Measurements from ENCODE around the gene ATP1A1. TPM values are rescaled to one million over a fixed set of nuclear protein-coding genes. Genes with fewer than 3 reads are reported as not detected.

The ATP1A1 gene
- total RNA-seq, 1 experiment from 2014 or later, result 181 TPM

DNA sequence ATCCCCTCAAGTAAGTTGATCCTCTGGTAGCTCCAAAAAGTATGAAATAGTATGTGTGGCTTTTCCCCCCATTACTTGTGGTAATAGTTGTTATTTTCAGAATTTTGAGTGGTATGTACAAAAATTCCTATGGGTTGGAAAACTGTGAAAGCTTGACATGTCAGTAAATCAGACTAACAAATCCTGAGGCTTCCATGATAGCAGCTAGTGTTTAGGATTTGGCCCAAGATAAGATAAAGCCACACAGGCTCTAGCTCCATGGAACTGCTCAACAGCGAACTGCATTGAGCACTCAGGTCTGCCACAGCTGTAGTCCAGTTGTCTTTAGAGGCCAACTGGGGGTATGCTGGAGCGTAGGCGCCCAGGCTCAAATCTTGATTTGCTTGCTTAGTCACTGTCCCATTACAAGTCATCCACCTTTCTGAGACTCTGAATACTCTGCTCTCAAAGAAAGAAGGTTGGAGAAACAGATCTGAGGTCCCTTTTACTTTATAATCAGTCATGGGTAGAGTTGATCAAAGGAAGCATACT lies 28.7 kb downstream of the ATP1A1 start:
- no peaks in the 10 kb centered on the region for H3K9me2 ChIP-seq (replicated peaks; ENCODE audit: low read length)
- ATAC-seq (no peak), DNase-seq (no peak)
- ChIA-PET POLR2A (ENCODE audit: unreplicated experiment) (no interaction called here), CTCF (no interaction called here)
- peaks cover 88% of the 10 kb centered on the region for H3K36me3 ChIP-seq (ENCODE audit: low read depth, low read length)
- no peak overlapping the region for H3K4me3 ChIP-seq (ENCODE audit: low read length)
- H3K4me1 ChIP-seq (ENCODE audit: insufficient read depth, low read length), result peaks cover 15% of the 10 kb centered on the region; the same call in 1 of the 2 replicates
- no peak overlapping the region for H2AFZ ChIP-seq (ENCODE audit: low read length)
- H3K27me3 ChIP-seq (ENCODE audit: low read length), result no peaks in the 10 kb centered on the region
- no peak overlapping the region for H3K9ac ChIP-seq (ENCODE audit: low read length)
- TF ChIP-seq, protein P1, sequence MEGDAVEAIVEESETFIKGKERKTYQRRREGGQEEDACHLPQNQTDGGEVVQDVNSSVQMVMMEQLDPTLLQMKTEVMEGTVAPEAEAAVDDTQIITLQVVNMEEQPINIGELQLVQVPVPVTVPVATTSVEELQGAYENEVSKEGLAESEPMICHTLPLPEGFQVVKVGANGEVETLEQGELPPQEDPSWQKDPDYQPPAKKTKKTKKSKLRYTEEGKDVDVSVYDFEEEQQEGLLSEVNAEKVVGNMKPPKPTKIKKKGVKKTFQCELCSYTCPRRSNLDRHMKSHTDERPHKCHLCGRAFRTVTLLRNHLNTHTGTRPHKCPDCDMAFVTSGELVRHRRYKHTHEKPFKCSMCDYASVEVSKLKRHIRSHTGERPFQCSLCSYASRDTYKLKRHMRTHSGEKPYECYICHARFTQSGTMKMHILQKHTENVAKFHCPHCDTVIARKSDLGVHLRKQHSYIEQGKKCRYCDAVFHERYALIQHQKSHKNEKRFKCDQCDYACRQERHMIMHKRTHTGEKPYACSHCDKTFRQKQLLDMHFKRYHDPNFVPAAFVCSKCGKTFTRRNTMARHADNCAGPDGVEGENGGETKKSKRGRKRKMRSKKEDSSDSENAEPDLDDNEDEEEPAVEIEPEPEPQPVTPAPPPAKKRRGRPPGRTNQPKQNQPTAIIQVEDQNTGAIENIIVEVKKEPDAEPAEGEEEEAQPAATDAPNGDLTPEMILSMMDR (conservative IDR thresholded peaks at IDR 0.05; ENCODE audit: low read depth, low read length), result no peak
- TF ChIP-seq EZH2 (IDR thresholded peaks at IDR 0.05; ENCODE audit: low read length, unreplicated experiment) (no peak), EZH2phosphoT487 (IDR thresholded peaks at IDR 0.05; ENCODE audit: borderline replicate concordance, low read length) (no peak)
- no peak overlapping the region for H3K4me2 ChIP-seq (ENCODE audit: low read length)
- H3F3A ChIP-seq (ENCODE audit: low read length, unreplicated experiment), result no peaks in the 10 kb centered on the region
- no peaks in the 10 kb centered on the region for H3K79me2 ChIP-seq (ENCODE audit: low read length)
- no peak overlapping the region for H3K27ac ChIP-seq (ENCODE audit: low read length)
- BruUV-seq (replicated peaks), result no TSS peak
- no peaks in the 10 kb centered on the region for H3K9me3 ChIP-seq (ENCODE audit: low read length)
- intact Hi-C loops (cut with micrococcal nuclease), result loop anchor here (10.0 kb wide), 1 partner anchor 83 kb away; no protein-coding TSS in a partner anchor
- no peaks in the 10 kb centered on the region for H4K20me1 ChIP-seq (ENCODE audit: low read length)

DNA sequence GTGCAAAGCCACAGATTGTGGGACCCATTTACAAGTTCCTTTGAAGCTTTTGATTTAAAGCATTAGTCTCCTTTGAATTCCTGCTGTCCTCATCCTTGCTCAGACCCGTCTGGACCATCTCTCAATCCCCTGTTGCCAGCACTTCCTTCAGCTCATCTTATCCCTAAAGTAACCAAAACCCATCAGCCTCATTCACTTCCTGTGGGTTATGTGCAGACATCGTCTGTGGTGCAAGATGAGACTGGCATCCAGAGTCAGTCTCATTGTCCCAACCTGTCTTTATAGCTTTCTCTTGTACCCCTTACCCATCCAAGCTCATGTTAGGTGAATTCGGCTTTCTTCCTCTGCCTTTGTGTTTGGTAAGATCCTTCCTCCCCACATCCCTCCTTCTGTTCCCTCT lies 29.3 kb downstream of the ATP1A1 start:
- POLR2A ChIA-PET (ENCODE audit: unreplicated experiment), result no interaction called here
- DNase-seq, result no peak
- intact Hi-C loops (cut with micrococcal nuclease), result loop anchor here (10.0 kb wide), 1 partner anchor 82 kb away; no protein-coding TSS in a partner anchor
- no peak for ATAC-seq
- TF ChIP-seq, protein P1 (conservative IDR thresholded peaks at IDR 0.05; ENCODE audit: low read depth, low read length), result no peak
- no peak for TF ChIP-seq EZH2phosphoT487 (IDR thresholded peaks at IDR 0.05; ENCODE audit: borderline replicate concordance, low read length)
- TF ChIP-seq EZH2 (IDR thresholded peaks at IDR 0.05; ENCODE audit: low read length, unreplicated experiment), result no peak
- no peaks in the 10 kb centered on the region for H3K27me3 ChIP-seq (ENCODE audit: low read length)
- peaks cover 83% of the 10 kb centered on the region for H3K36me3 ChIP-seq (ENCODE audit: low read depth, low read length)
- H3K4me3 ChIP-seq (ENCODE audit: low read length), result no peak overlapping the region
- H3K79me2 ChIP-seq (ENCODE audit: low read length), result no peaks in the 10 kb centered on the region
- no peak overlapping the region for H2AFZ ChIP-seq (ENCODE audit: low read length)
- CTCF ChIA-PET, result no interaction called here
- no peak overlapping the region for H3K4me2 ChIP-seq (ENCODE audit: low read length)
- H3K9me3 ChIP-seq (ENCODE audit: low read length), result no peaks in the 10 kb centered on the region
- no peaks in the 10 kb centered on the region for H3F3A ChIP-seq (ENCODE audit: low read length, unreplicated experiment)
- no peak overlapping the region for H3K9ac ChIP-seq (ENCODE audit: low read length)
- H3K4me1 ChIP-seq (ENCODE audit: insufficient read depth, low read length), result peaks cover 15% of the 10 kb centered on the region; the same call in 1 of the 2 replicates
- H3K9me2 ChIP-seq (replicated peaks; ENCODE audit: low read length), result no peaks in the 10 kb centered on the region
- no TSS peak for BruUV-seq (replicated peaks)
- H4K20me1 ChIP-seq (ENCODE audit: low read length), result no peaks in the 10 kb centered on the region
- H3K27ac ChIP-seq (ENCODE audit: low read length), result no peak overlapping the region

DNA sequence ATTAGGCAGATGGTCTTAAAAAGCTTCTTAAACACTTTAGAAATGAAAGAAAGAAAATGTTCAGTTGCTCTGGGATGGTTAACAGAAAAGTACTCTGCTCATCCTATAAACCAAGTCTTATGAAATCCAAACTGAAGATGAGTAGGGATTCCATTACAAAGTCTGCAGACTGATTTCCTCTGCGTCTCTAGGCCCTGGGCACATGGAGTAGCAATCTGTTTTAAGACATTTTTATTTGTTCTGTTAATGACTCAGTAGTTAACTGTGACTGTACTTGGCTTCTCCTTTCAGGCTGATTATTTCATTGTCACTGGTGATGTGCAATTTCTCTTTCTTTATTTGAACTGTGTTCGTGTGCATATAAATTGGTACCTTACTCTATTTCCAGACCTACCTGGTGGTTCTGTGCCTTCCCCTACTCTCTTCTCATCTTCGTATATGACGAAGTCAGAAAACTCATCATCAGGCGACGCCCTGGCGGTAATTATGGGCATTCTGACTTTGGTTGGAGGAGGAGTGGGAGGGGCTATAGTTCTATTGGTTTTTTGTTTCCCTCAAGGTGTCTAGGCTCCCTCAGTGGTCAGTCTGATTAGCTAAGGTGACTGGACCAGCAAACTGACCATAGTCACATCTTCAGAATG lies 30.6 kb downstream of the ATP1A1 start:
- CTCF ChIA-PET, result interaction anchor here (0.7 kb wide), 1 partner anchor 82 kb away, joined by 3 read pairs; no protein-coding TSS in a partner anchor
- intact Hi-C loops (cut with micrococcal nuclease), result loop anchor here (10.0 kb wide), 1 partner anchor 81 kb away; no protein-coding TSS in a partner anchor

More for the DNA sequence above, 30.6 kb downstream of the ATP1A1 start:
- Histone ChIP-seq H3K4me1 (ENCODE audit: insufficient read depth, low read length) (peaks cover 15% of the 10 kb centered on the region; the same call in 1 of the 2 replicates), H3K9me3 (ENCODE audit: low read length) (no peaks in the 10 kb centered on the region), H3K9me2 (replicated peaks; ENCODE audit: low read length) (no peaks in the 10 kb centered on the region), H3K79me2 (ENCODE audit: low read length) (no peaks in the 10 kb centered on the region), H3K9ac (ENCODE audit: low read length) (no peak overlapping the region), H3K27ac (ENCODE audit: low read length) (no peak overlapping the region), H3K4me2 (ENCODE audit: low read length) (no peak overlapping the region), H3K27me3 (ENCODE audit: low read length) (no peaks in the 10 kb centered on the region), H3K4me3 (ENCODE audit: low read length) (no peak overlapping the region), H3K36me3 (ENCODE audit: low read depth, low read length) (peaks cover 71% of the 10 kb centered on the region), H4K20me1 (ENCODE audit: low read length) (no peaks in the 10 kb centered on the region), H3F3A (ENCODE audit: low read length, unreplicated experiment) (no peaks in the 10 kb centered on the region), H2AFZ (ENCODE audit: low read length) (no peak overlapping the region)
- DNase-seq, result peak; percentile 21
- peak; percentile 75 for ATAC-seq
- POLR2A ChIA-PET (ENCODE audit: unreplicated experiment), result no interaction called here
- no TSS peak for BruUV-seq (replicated peaks)
- no peak for TF ChIP-seq EZH2phosphoT487 (IDR thresholded peaks at IDR 0.05; ENCODE audit: borderline replicate concordance, low read length)
- TF ChIP-seq EZH2 (IDR thresholded peaks at IDR 0.05; ENCODE audit: low read length, unreplicated experiment), result no peak
- TF ChIP-seq, protein P1 (conservative IDR thresholded peaks at IDR 0.05; ENCODE audit: low read depth, low read length), result no peak

Measured in PC-3 (cell line).